T-helper 2 cell treated with Interferon-gamma antibody and Interleukin-4, amounts not matched to agents 5 μg/mL and 100 μg/mL, for 36 hours (primary cell): Measurements from ENCODE around the gene SHISAL1.
"Not testable (repeated sequence)": the region's sequence is repeated elsewhere in the genome, so short reads cannot be mapped to it uniquely, and the experiment has no call there.

Experiments used
- DNase-seq: peaks from one replicate; pipeline ENCODE4 v3.0.0; 2021; ENCODE audit warnings: low spot score
- H3K27ac Mint-ChIP-seq: one replicate; pipeline ENCODE4 v1.8.0; 2021; ENCODE audit warnings: mild to moderate bottlenecking, mixed read lengths
- H3K27me3 Mint-ChIP-seq: one replicate; pipeline ENCODE4 v1.8.0; 2021; ENCODE audit warnings: low read depth, mixed read lengths
- H3K36me3 Mint-ChIP-seq: one replicate; pipeline ENCODE4 v1.8.0; 2021; ENCODE audit warnings: low read depth, mixed read lengths
- H3K4me1 Mint-ChIP-seq: one replicate; pipeline ENCODE4 v1.8.0; 2021; ENCODE audit warnings: low read depth, mixed read lengths
- H3K4me3 Mint-ChIP-seq: one replicate; pipeline ENCODE4 v1.8.0; 2022; ENCODE audit warnings: mild to moderate bottlenecking, moderate library complexity, mixed read lengths
- H3K9me3 Mint-ChIP-seq: one replicate; pipeline ENCODE4 v1.8.0; 2021; ENCODE audit warnings: mixed read lengths

The SHISAL1 gene

GRCh38 chr22:44248926-44249325 is 63.8 kb downstream of the SHISAL1 start:
- H3K9me3 Mint-ChIP-seq = peaks cover 12% of the 10 kb centered on the region
- no peaks in the 10 kb centered on the region for H3K36me3 Mint-ChIP-seq
- no peaks in the 10 kb centered on the region for H3K4me1 Mint-ChIP-seq
- DNase-seq = no peak
- H3K27ac Mint-ChIP-seq = no peak overlapping the region
- peaks cover 7% of the 10 kb centered on the region for H3K27me3 Mint-ChIP-seq
- no peak overlapping the region for H3K4me3 Mint-ChIP-seq

DNA sequence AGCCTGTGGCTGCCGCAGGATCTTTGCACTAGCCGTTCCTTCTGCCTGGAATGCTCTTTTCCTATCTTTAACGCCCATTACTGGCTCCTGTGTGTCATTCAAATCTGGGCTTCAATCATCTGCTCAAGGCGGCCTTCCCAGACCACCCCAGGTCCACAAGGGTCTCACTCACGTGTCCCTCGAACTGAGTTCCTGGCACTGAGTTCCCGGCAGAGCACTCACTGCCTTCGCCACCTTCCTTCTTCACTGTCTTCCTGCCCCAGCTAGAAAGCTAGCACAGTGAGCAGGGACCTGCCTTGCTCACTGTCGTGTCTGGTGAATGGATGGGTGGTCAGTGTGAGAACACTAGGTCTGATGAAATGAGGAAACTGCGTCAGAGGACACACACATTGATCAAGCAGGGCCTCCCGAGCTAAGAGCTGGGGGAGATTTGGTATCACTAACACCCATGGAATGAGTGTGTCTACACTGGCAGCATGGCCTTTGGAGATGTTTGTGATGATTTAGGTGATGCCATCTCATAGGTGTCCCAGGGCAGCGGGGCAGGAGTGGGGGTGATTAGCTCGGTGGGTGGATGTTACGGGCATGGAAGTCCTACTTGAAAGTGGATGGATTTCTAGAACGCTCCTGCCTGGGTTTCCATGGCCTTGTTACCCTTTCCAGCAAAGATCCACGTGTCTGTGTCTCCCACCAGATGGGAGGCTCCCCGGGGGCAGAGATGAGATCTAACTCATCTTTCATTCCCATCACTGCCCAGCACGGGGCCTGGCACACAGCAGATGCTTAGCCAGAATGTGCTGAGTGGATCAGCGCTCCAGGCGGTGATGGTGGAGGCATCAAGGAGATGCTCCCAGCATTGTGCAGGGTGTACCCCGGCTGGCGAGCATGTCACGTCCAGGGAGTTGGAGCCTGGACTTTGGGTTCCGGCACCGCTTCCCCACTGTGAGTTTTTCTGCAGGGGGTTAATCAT is 64.5 kb downstream of the SHISAL1 start:
- Mint-ChIP-seq H3K27me3 (peaks cover 8% of the 10 kb centered on the region), H3K27ac (no peak overlapping the region), H3K9me3 (peaks cover 12% of the 10 kb centered on the region), H3K4me3 (no peak overlapping the region), H3K36me3 (no peaks in the 10 kb centered on the region), H3K4me1 (no peaks in the 10 kb centered on the region)
- DNase-seq = no peak

- Mint-ChIP-seq H3K9me3 (peaks cover 12% of the 10 kb centered on the region), H3K27me3 (peaks cover 7% of the 10 kb centered on the region)
- DNase-seq = no peak
Observed at GRCh38 chr22:44247346-44247745, 65.4 kb downstream of the SHISAL1 start.

GRCh38 chr22:44246615-44247326 is 66.0 kb downstream of the SHISAL1 start:
- H3K27me3 Mint-ChIP-seq = peaks cover 6% of the 10 kb centered on the region
- no peak overlapping the region for H3K27ac Mint-ChIP-seq
- peaks cover 12% of the 10 kb centered on the region for H3K9me3 Mint-ChIP-seq
- H3K36me3 Mint-ChIP-seq = no peaks in the 10 kb centered on the region
- H3K4me1 Mint-ChIP-seq = no peaks in the 10 kb centered on the region
- no peak overlapping the region for H3K4me3 Mint-ChIP-seq
- no peak for DNase-seq

More at GRCh38 chr22:44247346-44247745, 65.4 kb downstream of the SHISAL1 start:
- Mint-ChIP-seq H3K4me1 (no peaks in the 10 kb centered on the region), H3K36me3 (no peaks in the 10 kb centered on the region), H3K27ac (no peak overlapping the region), H3K4me3 (no peak overlapping the region)

GRCh38 chr22:44245867-44246266 is 66.9 kb downstream of the SHISAL1 start:
- no peak overlapping the region for H3K4me3 Mint-ChIP-seq
- H3K27ac Mint-ChIP-seq = no peak overlapping the region
- DNase-seq = no peak
- no peaks in the 10 kb centered on the region for H3K4me1 Mint-ChIP-seq
- peaks cover 6% of the 10 kb centered on the region for H3K27me3 Mint-ChIP-seq
- H3K9me3 Mint-ChIP-seq = peaks cover 12% of the 10 kb centered on the region
- no peaks in the 10 kb centered on the region for H3K36me3 Mint-ChIP-seq

DNA sequence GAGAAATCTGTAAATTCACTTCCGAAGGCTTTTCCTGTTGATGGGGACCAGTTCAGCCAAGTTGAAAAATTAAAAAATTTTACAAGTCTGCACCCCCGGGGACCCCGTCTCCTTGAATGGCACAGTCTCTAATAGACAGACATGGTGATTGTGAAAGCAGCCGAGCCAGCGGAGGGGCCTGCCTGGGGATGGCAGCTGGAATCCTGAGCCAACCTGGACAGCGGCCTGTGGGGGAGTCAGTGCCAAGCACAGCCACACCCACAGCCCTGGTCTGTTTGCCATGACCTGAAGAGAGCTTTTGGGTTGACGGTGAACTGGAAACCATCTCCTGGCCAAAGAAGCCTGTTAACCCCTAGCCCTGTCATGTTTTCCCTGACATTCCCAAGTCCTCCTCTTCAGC is 67.3 kb downstream of the SHISAL1 start:
- Mint-ChIP-seq H3K36me3 (no peaks in the 10 kb centered on the region), H3K27me3 (peaks cover 8% of the 10 kb centered on the region), H3K27ac (no peak overlapping the region), H3K4me1 (no peaks in the 10 kb centered on the region), H3K9me3 (peaks cover 10% of the 10 kb centered on the region), H3K4me3 (no peak overlapping the region)
- no peak for DNase-seq

DNA sequence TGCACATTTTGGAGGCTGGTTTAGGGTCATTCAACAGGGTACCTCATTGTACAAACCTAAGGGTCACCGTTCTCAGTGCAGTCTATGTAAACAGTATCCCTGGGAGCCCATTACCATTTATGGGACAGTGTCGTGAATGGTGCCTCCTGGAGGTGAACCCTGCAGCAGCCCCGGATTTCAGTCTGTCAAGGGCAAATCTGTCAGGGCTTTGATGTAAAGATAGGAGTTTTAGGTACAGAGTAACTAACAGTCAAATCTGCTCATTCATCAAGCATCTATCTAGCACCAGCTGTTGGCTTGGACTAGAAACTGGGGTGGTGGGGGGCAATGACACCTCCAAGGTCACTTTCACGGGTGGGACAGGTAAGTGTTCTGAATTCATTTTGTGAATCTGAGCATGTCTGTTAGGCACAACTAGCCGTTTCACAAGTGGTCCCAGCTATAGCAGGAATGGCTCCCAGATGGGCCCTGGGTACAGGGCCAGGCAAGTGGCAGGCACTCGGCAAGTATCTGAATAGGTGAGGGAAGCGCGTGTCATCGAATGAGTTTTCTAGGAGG is 68.4 kb downstream of the SHISAL1 start:
- Mint-ChIP-seq H3K4me3 (no peak overlapping the region), H3K36me3 (no peaks in the 10 kb centered on the region), H3K27ac (no peak overlapping the region), H3K9me3 (no peaks in the 10 kb centered on the region), H3K4me1 (no peaks in the 10 kb centered on the region), H3K27me3 (peaks cover 15% of the 10 kb centered on the region)
- no peak for DNase-seq

GRCh38 chr22:44243761-44244160 is 69.0 kb downstream of the SHISAL1 start:
- H3K27ac Mint-ChIP-seq = no peak overlapping the region
- H3K4me3 Mint-ChIP-seq = no peak overlapping the region
- H3K4me1 Mint-ChIP-seq = no peaks in the 10 kb centered on the region
- H3K36me3 Mint-ChIP-seq = no peaks in the 10 kb centered on the region
- DNase-seq = no peak
- H3K27me3 Mint-ChIP-seq = peaks cover 18% of the 10 kb centered on the region
- H3K9me3 Mint-ChIP-seq = no peaks in the 10 kb centered on the region

DNA sequence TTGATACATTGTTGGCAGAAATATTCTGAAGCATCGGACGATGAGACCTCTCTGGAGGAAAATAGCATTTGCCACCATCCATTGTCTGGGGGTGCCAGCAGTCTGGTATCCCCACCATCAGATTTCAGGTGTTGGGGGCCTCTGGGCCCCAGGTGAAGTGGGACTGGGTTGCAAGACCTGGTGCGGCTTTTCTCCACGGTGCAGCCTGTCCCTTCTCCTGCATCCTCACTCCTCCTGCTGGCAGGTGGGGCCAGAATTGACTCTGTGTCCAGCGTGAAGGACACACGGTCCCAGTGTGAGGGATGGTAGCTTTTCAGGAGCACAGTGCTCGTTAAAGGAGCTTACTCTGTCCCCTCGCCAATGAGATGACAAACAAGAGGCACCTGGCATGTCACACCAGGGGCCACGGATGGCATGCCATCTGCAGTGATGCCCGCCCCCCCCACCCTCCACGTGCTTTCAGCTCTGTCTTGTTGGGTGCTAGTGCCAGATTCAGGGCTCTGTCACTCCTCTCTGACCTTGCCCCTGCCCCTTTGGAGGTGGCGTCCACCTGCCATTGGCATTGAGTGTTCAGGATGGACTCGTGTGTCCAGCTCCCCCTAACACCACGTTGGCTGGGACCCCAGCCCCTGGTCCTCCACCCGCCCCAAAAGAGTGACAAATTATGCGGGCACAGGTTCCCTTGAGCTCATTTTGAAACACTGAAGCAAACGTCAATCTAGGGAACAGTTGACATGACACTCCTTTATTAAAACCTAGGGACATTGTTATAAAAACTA is 69.6 kb downstream of the SHISAL1 start:
- DNase-seq = no peak
- Mint-ChIP-seq H3K4me3 (no peak overlapping the region), H3K27ac (no peak overlapping the region), H3K4me1 (no peaks in the 10 kb centered on the region), H3K9me3 (no peaks in the 10 kb centered on the region), H3K36me3 (no peaks in the 10 kb centered on the region), H3K27me3 (peaks cover 18% of the 10 kb centered on the region)

DNA sequence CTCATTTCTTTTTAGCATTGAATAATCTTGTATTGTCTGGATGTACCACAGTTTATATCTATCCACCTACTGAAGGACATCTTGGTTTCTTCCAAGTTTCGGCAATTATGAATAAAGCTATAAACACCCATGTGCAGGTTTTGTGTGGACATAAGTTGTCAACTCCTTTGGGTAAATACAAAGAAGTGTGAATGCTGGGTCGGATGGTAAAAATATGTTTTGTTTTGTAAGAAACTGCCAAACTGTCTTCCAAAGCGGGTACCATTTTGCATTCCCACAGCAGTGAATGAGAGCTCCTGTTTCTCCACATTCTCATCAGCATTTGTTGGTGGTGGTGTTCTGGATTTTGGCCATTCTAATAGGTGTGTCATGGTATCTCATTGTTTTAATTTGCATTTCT is 71.6 kb downstream of the SHISAL1 start:
- H3K27me3 Mint-ChIP-seq = peaks cover 28% of the 10 kb centered on the region
- not testable (repeated sequence) for H3K27ac Mint-ChIP-seq, H3K4me1 Mint-ChIP-seq, H3K4me3 Mint-ChIP-seq, DNase-seq, H3K9me3 Mint-ChIP-seq, H3K36me3 Mint-ChIP-seq

- no peaks in the 10 kb centered on the region for H3K4me1 Mint-ChIP-seq
- no peak overlapping the region for H3K27ac Mint-ChIP-seq
- H3K9me3 Mint-ChIP-seq = no peaks in the 10 kb centered on the region
Observed at GRCh38 chr22:44237290-44237689, 75.5 kb downstream of the SHISAL1 start.

GRCh38 chr22:44234372-44234771 is 78.4 kb downstream of the SHISAL1 start:
- H3K9me3 Mint-ChIP-seq, H3K4me3 Mint-ChIP-seq, H3K27ac Mint-ChIP-seq, DNase-seq, H3K4me1 Mint-ChIP-seq, H3K36me3 Mint-ChIP-seq: not testable (repeated sequence)
- peaks cover 15% of the 10 kb centered on the region for H3K27me3 Mint-ChIP-seq

More at GRCh38 chr22:44237290-44237689, 75.5 kb downstream of the SHISAL1 start:
- Mint-ChIP-seq H3K36me3 (no peaks in the 10 kb centered on the region), H3K4me3 (no peak overlapping the region), H3K27me3 (peaks cover 24% of the 10 kb centered on the region)
- no peak for DNase-seq

GRCh38 chr22:44231233-44231632 is 81.5 kb downstream of the SHISAL1 start:
- no peak overlapping the region for H3K27ac Mint-ChIP-seq
- H3K4me3 Mint-ChIP-seq = no peak overlapping the region
- no peaks in the 10 kb centered on the region for H3K4me1 Mint-ChIP-seq
- DNase-seq = no peak
- H3K27me3 Mint-ChIP-seq = peaks cover 7% of the 10 kb centered on the region
- H3K36me3 Mint-ChIP-seq = no peaks in the 10 kb centered on the region
- H3K9me3 Mint-ChIP-seq = peaks cover 11% of the 10 kb centered on the region
